ENCODE results near the gene NCK2.

- TF ChIP-seq POLR2A (IDR thresholded peaks at IDR 0.05) (no peak), CTCF (IDR thresholded peaks at IDR 0.05) (no peak), POLR2AphosphoS5 (IDR thresholded peaks at IDR 0.05; ENCODE audit: insufficient read depth in 1 of 2, low read depth in 1 of 2) (no peak)
Observed at GRCh38 chr2:105862843-105863242, 118.1 kb downstream of the NCK2 start.

Measured in vagina (tissue), 2 donors.